ENCODE measurements around the gene NPIPA1. TPM values are rescaled to one million over a fixed set of nuclear protein-coding genes. Genes with fewer than 3 reads are reported as not detected.

NPIPA1 gene
- total and polyA plus RNA-seq, 2 of the 13 experiments (the other 11 are each of a cell fraction or from before 2014, with no cell fraction given) = 75.9 to 183 TPM

GRCh38 chr16:14974656-14975417, 37.6 kb downstream of the NPIPA1 start, which contains the start of gene PDXDC1 (continued):
- peak; percentile 64; the same call in 1 of the 2 replicates for TF ChIP-seq SNAI1 (CRISPR knock-in tag; IDR thresholded peaks at IDR 0.05; ENCODE audit: borderline replicate concordance)
- peak; percentile 81; the same call in 1 of the 2 replicates for TF ChIP-seq ELF3 (CRISPR knock-in tag; IDR thresholded peaks at IDR 0.05)
- TF ChIP-seq TSC22D2 (CRISPR knock-in tag; IDR thresholded peaks at IDR 0.05; ENCODE audit: borderline replicate concordance) = peak; percentile 79
- peak; percentile 80 for TF ChIP-seq ZBTB2 (CRISPR knock-in tag; IDR thresholded peaks at IDR 0.05; ENCODE audit: low read depth)
- TF ChIP-seq NR0B2 (CRISPR knock-in tag; IDR thresholded peaks at IDR 0.05) = peak; percentile 96
- peak; percentile 68 for TF ChIP-seq ZMYM4 (CRISPR knock-in tag; IDR thresholded peaks at IDR 0.05)
- TF ChIP-seq ZNF710 (CRISPR knock-in tag; IDR thresholded peaks at IDR 0.05; ENCODE audit: borderline replicate concordance) = peak; percentile 85; the same call in 1 of the 2 replicates
- TF ChIP-seq MIXL1 (CRISPR knock-in tag; IDR thresholded peaks at IDR 0.05) = peak; percentile 40; the same call in 1 of the 2 replicates
- 0 out of 2 replicates have a peak, but pooled peaks have one; percentile 21 for TF ChIP-seq ZNF839 (CRISPR knock-in tag; IDR thresholded peaks at IDR 0.05; ENCODE audit: borderline replicate concordance)
- TF ChIP-seq RBM39 (IDR thresholded peaks at IDR 0.05; ENCODE audit: low read depth, low read length, poor library complexity, severe bottlenecking) = peak; percentile 86
- TF ChIP-seq ZNF598 (CRISPR knock-in tag; IDR thresholded peaks at IDR 0.05; ENCODE audit: borderline replicate concordance) = peak; percentile 58; the same call in 1 of the 2 replicates
- 0 out of 2 replicates have a peak, but pooled peaks have one; percentile 63 for TF ChIP-seq FLYWCH1 (CRISPR knock-in tag; IDR thresholded peaks at IDR 0.05)
- peak; percentile 62; the same call in 1 of the 2 replicates for TF ChIP-seq ZSCAN29 (CRISPR knock-in tag; conservative IDR thresholded peaks at IDR 0.05)
- TF ChIP-seq ZNF563 (CRISPR knock-in tag; IDR thresholded peaks at IDR 0.05) = peak; percentile 71; the same call in 1 of the 2 replicates
- TF ChIP-seq ZNF44 (CRISPR knock-in tag; IDR thresholded peaks at IDR 0.05) = 0 out of 2 replicates have a peak, but pooled peaks have one; percentile 26
- TF ChIP-seq MTA1 (CRISPR knock-in tag; IDR thresholded peaks at IDR 0.05; ENCODE audit: borderline replicate concordance) = peak; percentile 90
- TF ChIP-seq PRDM15 (CRISPR knock-in tag; IDR thresholded peaks at IDR 0.05) = peak; percentile 26; the same call in 1 of the 2 replicates
- TF ChIP-seq HNRNPL (IDR thresholded peaks at IDR 0.05; ENCODE audit: low read depth, low read length) = 0 out of 2 replicates have a peak, but pooled peaks have one; percentile 45
- TF ChIP-seq ZNF160 (CRISPR knock-in tag; IDR thresholded peaks at IDR 0.05) = peak; percentile 94
- TF ChIP-seq ZNF567 (CRISPR knock-in tag; IDR thresholded peaks at IDR 0.05; ENCODE audit: borderline replicate concordance) = 0 out of 2 replicates have a peak, but pooled peaks have one; percentile 25
- TF ChIP-seq GFI1 (CRISPR knock-in tag; IDR thresholded peaks at IDR 0.05; ENCODE audit: borderline replicate concordance) = peak; percentile 21
